ENCODE results near the gene TMEM37.

GRCh38 chr2:119465687-119466086 is 34.0 kb downstream of the TMEM37 start:
- TF ChIP-seq MAX (IDR thresholded peaks at IDR 0.05) (no peak), CTCF (IDR thresholded peaks at IDR 0.05; ENCODE audit: control extremely low read depth in 1 of 3, insufficient read depth in 1 of 3, low read depth in 1 of 3, low read length in 3 of 3) (no peak)
